ENCODE measurements around the gene CCSER2.

CCSER2 gene

DNA sequence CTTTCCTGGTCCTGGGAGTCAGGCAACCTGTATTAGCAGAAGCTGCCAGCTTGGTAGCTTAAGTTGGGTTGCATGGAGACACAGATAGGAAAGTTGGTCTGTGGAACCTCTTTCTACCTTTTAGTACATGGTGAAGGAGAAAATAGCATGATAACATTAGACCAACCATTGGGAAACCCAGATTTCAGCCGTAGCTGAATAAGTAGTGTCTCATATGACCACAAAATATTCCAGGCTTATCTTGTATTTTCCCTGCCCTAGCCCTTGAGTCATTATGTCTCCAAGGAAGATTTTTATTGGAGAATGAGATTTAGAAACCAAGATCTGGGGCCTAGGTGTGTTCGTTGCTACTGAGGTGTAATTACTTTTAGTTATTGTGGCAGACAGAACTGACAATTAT is 67.2 kb downstream of the CCSER2 start:
- Histone ChIP-seq H3K27me3 (replicated peaks) (no peaks in the 10 kb centered on the region), H3K4me3 (ENCODE audit: low read depth, low read length) (no peak overlapping the region), H3K36me3 (replicated peaks) (no peaks in the 10 kb centered on the region), H3K27ac (no peak overlapping the region)
- peak; percentile 54 for DNase-seq
- in situ Hi-C loops (cut with HindIII; ENCODE audit: low pct_ligation_motif_present, low sequenced_read_pairs), result no loop called here
- TF ChIP-seq, protein P1, sequence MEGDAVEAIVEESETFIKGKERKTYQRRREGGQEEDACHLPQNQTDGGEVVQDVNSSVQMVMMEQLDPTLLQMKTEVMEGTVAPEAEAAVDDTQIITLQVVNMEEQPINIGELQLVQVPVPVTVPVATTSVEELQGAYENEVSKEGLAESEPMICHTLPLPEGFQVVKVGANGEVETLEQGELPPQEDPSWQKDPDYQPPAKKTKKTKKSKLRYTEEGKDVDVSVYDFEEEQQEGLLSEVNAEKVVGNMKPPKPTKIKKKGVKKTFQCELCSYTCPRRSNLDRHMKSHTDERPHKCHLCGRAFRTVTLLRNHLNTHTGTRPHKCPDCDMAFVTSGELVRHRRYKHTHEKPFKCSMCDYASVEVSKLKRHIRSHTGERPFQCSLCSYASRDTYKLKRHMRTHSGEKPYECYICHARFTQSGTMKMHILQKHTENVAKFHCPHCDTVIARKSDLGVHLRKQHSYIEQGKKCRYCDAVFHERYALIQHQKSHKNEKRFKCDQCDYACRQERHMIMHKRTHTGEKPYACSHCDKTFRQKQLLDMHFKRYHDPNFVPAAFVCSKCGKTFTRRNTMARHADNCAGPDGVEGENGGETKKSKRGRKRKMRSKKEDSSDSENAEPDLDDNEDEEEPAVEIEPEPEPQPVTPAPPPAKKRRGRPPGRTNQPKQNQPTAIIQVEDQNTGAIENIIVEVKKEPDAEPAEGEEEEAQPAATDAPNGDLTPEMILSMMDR (IDR thresholded peaks at IDR 0.05; ENCODE audit: low read depth, low read length, missing control alignments), result no peak

DNA sequence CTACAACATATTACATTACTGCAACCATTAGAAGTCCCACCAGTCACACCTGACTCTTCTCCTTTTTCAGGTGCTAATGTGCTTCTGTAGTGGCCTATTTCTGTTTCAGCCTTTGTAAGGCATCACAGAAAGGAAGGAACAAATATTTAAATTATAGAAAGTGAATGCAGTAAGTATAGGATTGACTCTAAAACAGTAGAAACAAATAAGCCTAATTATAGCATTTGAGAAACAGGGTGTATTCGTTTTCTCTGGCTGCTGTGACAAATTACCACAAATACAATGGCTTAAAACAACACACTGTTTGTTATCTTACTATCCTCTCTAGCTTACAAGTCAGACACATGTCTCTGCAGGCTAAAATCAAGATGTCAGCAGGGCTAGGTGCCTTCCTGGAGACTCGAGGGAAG is 69.4 kb downstream of the CCSER2 start:
- no peaks in the 10 kb centered on the region for H3K36me3 ChIP-seq (replicated peaks)
- DNase-seq, result no peak
- H3K4me3 ChIP-seq (ENCODE audit: low read depth, low read length), result no peak overlapping the region
- in situ Hi-C loops (cut with HindIII; ENCODE audit: low pct_ligation_motif_present, low sequenced_read_pairs), result no loop called here
- no peaks in the 10 kb centered on the region for H3K27me3 ChIP-seq (replicated peaks)
- no peak overlapping the region for H3K27ac ChIP-seq
- TF ChIP-seq, protein P1 (IDR thresholded peaks at IDR 0.05; ENCODE audit: low read depth, low read length, missing control alignments), result no peak

DNA sequence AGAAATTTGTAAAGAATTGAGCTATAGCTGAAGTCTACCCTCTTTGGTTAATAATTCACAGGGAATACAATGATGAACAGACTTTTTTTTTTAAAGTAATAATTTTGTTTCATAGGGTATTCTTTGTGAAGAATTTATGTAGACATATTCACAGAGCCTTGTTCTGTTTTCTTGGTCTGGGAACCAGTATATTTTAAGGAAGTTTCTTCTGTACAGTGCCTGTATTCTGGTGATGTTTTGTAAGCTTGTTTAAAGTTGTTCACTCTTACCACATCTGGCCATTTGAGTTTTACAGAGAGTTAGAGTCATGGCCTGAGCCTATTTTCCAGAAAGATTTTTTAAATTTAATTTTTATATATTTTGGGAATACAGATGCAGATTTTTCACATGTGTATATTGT is 70.3 kb downstream of the CCSER2 start:
- H3K27ac ChIP-seq, result no peak overlapping the region
- TF ChIP-seq, protein P1 (IDR thresholded peaks at IDR 0.05; ENCODE audit: low read depth, low read length, missing control alignments), result no peak
- H3K27me3 ChIP-seq (replicated peaks), result no peaks in the 10 kb centered on the region
- H3K4me3 ChIP-seq (ENCODE audit: low read depth, low read length), result no peak overlapping the region
- no peak for DNase-seq
- in situ Hi-C loops (cut with HindIII; ENCODE audit: low pct_ligation_motif_present, low sequenced_read_pairs), result no loop called here
- H3K36me3 ChIP-seq (replicated peaks), result no peaks in the 10 kb centered on the region

DNA sequence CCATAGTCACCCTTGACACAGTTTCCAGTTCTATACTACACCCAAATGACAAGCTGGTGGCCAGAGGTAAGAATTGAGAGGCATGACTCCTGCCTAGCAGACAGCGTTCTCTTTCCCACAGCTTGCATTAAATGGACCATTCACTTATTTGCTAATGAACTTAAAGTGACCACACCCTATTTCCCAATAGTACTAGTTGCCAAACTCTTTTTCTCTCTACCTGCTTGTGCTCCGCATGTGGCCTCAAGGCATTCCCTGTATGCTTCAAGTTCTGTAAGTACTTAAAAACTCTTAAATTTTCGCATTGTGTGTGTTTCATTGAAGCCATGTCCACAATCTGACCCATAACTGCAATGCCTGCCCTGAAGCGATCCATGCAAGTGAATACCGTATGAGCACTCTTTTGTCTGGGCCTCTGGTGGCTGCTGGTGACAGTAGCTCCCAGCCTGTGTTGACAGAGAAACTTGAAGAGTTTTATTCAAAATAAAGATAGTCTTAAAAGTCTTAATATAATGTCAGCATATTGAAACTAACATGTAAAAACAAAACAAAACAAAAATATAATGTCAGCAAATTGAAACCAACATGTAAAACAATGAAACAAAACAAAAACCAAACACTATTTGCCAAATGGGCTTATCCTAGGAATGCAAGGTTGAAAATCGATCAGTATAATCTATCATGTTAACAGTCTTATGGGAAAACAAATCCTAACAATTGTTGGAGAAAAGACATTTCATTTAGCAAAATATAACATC is 73.6 kb downstream of the CCSER2 start:
- in situ Hi-C loops (cut with HindIII; ENCODE audit: low pct_ligation_motif_present, low sequenced_read_pairs), result no loop called here
- Histone ChIP-seq H3K4me3 (ENCODE audit: low read depth, low read length) (no peak overlapping the region), H3K36me3 (replicated peaks) (no peaks in the 10 kb centered on the region), H3K27ac (no peak overlapping the region), H3K27me3 (replicated peaks) (no peaks in the 10 kb centered on the region)
- TF ChIP-seq, protein P1 (IDR thresholded peaks at IDR 0.05; ENCODE audit: low read depth, low read length, missing control alignments), result no peak
- no peak for DNase-seq

DNA sequence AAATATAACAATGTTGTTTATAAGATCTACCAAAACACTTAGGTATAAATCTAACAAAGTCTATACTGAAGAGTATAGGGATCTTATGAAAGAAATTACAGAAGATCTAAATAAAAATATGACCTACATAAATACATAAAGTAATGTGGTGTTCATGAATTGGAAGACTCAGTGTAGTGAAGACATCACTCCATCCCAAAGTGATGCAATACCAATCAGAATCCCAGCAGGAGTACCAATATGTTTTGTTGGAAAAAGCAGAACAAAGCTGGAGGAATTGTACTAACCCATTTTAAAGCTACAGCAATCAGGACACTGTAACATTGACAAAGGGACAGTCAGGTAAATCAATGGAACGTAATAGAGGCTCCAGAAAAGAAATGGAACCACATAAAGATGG is 76.4 kb downstream of the CCSER2 start:
- Histone ChIP-seq H3K27me3 (replicated peaks) (no peaks in the 10 kb centered on the region), H3K27ac (no peak overlapping the region), H3K4me3 (ENCODE audit: low read depth, low read length) (no peak overlapping the region), H3K36me3 (replicated peaks) (no peaks in the 10 kb centered on the region)
- in situ Hi-C loops (cut with HindIII; ENCODE audit: low pct_ligation_motif_present, low sequenced_read_pairs), result no loop called here
- no peak for DNase-seq
- TF ChIP-seq, protein P1 (IDR thresholded peaks at IDR 0.05; ENCODE audit: low read depth, low read length, missing control alignments), result no peak

DNA sequence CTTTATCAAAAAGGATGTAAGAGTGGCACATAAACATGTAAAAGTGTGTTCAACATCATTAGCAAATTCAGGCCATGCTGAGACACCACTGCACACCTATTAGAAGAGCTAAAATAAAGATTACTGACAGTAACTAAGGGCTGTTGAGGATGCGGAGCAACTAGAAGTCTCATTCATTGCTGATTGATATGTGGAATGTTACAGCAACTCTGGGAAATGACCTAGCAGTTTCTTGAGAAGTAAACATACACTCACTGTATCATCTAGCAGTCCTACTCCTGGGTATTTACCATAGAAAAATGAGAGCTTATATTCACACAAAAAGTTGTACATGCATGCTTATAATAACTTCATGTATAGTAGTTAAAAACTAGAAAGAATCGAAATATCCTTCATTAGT is 77.3 kb downstream of the CCSER2 start:
- H3K4me3 ChIP-seq (ENCODE audit: low read depth, low read length), result no peak overlapping the region
- no peak overlapping the region for H3K27ac ChIP-seq
- no peak for DNase-seq
- H3K27me3 ChIP-seq (replicated peaks), result no peaks in the 10 kb centered on the region
- TF ChIP-seq, protein P1 (IDR thresholded peaks at IDR 0.05; ENCODE audit: low read depth, low read length, missing control alignments), result no peak
- H3K36me3 ChIP-seq (replicated peaks), result no peaks in the 10 kb centered on the region
- in situ Hi-C loops (cut with HindIII; ENCODE audit: low pct_ligation_motif_present, low sequenced_read_pairs), result no loop called here

All from brain microvascular endothelial cell (primary cell).